ENCODE measurements around the gene P2RX4. TPM values are rescaled to one million over a fixed set of nuclear protein-coding genes. Genes with fewer than 3 reads are reported as not detected.

The P2RX4 gene
- total RNA-seq, 2 donors from 2014 or later: 63.2 to 103 TPM

DNA sequence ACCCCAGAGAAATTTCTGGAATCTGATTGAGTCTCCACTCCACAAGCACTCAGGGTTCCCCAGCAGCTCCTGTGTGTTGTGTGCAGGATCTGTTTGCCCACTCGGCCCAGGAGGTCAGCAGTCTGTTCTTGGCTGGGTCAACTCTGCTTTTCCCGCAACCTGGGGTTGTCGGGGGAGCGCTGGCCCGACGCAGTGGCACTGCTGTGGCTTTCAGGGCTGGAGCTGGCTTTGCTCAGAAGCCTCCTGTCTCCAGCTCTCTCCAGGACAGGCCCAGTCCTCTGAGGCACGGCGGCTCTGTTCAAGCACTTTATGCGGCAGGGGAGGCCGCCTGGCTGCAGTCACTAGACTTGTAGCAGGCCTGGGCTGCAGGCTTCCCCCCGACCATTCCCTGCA, 23.7 kb downstream of the P2RX4 start:
- Histone ChIP-seq H3K9me3 (no peaks in the 10 kb centered on the region), H3K27me3 (replicated peaks; ENCODE audit: insufficient read depth) (no peaks in the 10 kb centered on the region), H3K4me1 (replicated peaks) (peaks cover 7% of the 10 kb centered on the region), H3K36me3 (peaks cover 0 to 4% of the 10 kb centered on the region in 2 donors), H3K27ac (no peak overlapping the region), H3K4me3 (no peak overlapping the region)
- WGBS: 88% methylated on average over 10 of the region's 11 CpGs
- DNase-seq (ENCODE audit: low spot score): no peak
- intact Hi-C loops (cut with DNase I): no loop called here
- TF ChIP-seq, protein P1, sequence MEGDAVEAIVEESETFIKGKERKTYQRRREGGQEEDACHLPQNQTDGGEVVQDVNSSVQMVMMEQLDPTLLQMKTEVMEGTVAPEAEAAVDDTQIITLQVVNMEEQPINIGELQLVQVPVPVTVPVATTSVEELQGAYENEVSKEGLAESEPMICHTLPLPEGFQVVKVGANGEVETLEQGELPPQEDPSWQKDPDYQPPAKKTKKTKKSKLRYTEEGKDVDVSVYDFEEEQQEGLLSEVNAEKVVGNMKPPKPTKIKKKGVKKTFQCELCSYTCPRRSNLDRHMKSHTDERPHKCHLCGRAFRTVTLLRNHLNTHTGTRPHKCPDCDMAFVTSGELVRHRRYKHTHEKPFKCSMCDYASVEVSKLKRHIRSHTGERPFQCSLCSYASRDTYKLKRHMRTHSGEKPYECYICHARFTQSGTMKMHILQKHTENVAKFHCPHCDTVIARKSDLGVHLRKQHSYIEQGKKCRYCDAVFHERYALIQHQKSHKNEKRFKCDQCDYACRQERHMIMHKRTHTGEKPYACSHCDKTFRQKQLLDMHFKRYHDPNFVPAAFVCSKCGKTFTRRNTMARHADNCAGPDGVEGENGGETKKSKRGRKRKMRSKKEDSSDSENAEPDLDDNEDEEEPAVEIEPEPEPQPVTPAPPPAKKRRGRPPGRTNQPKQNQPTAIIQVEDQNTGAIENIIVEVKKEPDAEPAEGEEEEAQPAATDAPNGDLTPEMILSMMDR (IDR thresholded peaks at IDR 0.05): no peak
- TF ChIP-seq POLR2A (IDR thresholded peaks at IDR 0.05) (no peak), POLR2AphosphoS5 (IDR thresholded peaks at IDR 0.05) (no peak)

GRCh38 chr12:121236776-121237175, 26.8 kb downstream of the P2RX4 start:
- no peak for DNase-seq (ENCODE audit: low spot score)
- Histone ChIP-seq H3K4me1 (replicated peaks) (peaks cover 7% of the 10 kb centered on the region), H3K4me3 (no peak overlapping the region), H3K27me3 (replicated peaks; ENCODE audit: insufficient read depth) (no peaks in the 10 kb centered on the region), H3K27ac (no peak overlapping the region), H3K9me3 (no peaks in the 10 kb centered on the region), H3K36me3 (peaks cover 0 to 4% of the 10 kb centered on the region in 2 donors)
- intact Hi-C loops (cut with DNase I): no loop called here
- 86% methylated on average over 9 of the region's 9 CpGs for WGBS
- TF ChIP-seq POLR2A (IDR thresholded peaks at IDR 0.05) (no peak), POLR2AphosphoS5 (IDR thresholded peaks at IDR 0.05) (no peak)
- TF ChIP-seq, protein P1 (IDR thresholded peaks at IDR 0.05): no peak

GRCh38 chr12:121237415-121237814, 27.5 kb downstream of the P2RX4 start:
- DNase-seq (ENCODE audit: low spot score): no peak
- peaks cover 0 to 4% of the 10 kb centered on the region in 2 donors for H3K36me3 ChIP-seq
- H3K4me1 ChIP-seq (replicated peaks): peaks cover 7% of the 10 kb centered on the region
- H3K27me3 ChIP-seq (replicated peaks; ENCODE audit: insufficient read depth): no peaks in the 10 kb centered on the region
- no peak overlapping the region for H3K27ac ChIP-seq
- no peak overlapping the region for H3K4me3 ChIP-seq
- 82% methylated on average over 8 of the region's 8 CpGs for WGBS
- no peaks in the 10 kb centered on the region for H3K9me3 ChIP-seq
- TF ChIP-seq, protein P1 (IDR thresholded peaks at IDR 0.05): no peak
- TF ChIP-seq POLR2A (IDR thresholded peaks at IDR 0.05) (no peak), POLR2AphosphoS5 (IDR thresholded peaks at IDR 0.05) (no peak)
- intact Hi-C loops (cut with DNase I): no loop called here

GRCh38 chr12:121238086-121238485, 28.2 kb downstream of the P2RX4 start:
- H3K27me3 ChIP-seq (replicated peaks; ENCODE audit: insufficient read depth): no peaks in the 10 kb centered on the region
- no peaks in the 10 kb centered on the region for H3K9me3 ChIP-seq
- H3K4me3 ChIP-seq: no peak overlapping the region
- H3K36me3 ChIP-seq: peaks cover 0 to 2% of the 10 kb centered on the region in 2 donors
- TF ChIP-seq POLR2A (IDR thresholded peaks at IDR 0.05) (no peak), POLR2AphosphoS5 (IDR thresholded peaks at IDR 0.05) (no peak)
- TF ChIP-seq, protein P1 (IDR thresholded peaks at IDR 0.05): no peak
- 73% methylated on average over 4 of the region's 4 CpGs for WGBS
- H3K27ac ChIP-seq: no peak overlapping the region
- DNase-seq (ENCODE audit: low spot score): no peak
- intact Hi-C loops (cut with DNase I): no loop called here
- H3K4me1 ChIP-seq (replicated peaks): peaks cover 7% of the 10 kb centered on the region

DNA sequence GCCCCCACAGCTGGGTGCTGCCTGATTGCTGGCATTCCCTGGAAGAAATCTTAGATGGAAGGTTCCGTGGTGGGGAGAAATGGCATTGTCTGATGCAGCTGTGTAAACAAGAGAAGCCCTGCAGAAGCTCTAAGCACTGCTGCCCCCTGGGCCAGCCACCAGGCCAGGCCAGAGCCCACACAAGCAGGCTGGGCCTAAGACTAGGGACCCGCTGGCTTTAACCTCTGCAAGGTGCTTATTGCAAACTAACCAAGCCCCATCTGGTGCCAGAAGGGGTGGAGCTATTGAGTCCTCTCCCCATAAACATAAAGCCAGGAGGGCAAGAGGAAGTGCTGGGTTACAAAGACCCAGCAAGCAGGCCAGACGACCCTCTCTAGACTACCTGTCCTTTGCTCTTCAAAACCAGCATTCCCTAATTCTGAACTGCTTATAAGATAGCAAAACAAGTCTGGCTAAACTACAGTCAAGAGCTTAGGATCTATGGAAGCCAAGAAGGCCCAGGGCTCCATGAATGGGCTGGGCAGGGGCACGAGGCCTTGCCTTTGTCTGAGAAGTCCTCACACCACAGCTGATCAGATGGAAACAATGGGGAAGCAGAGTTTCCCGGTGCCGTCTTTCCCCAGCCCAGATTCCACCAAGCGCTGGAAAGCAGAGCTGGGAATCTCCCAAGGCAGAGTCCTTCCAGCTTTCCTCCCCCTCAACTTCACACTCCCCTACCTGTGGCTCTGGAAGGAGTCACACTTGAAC, 28.8 kb downstream of the P2RX4 start:
- H3K36me3 ChIP-seq: no peaks in the 10 kb centered on the region
- 33% methylated on average over 7 of the region's 7 CpGs for WGBS
- H3K9me3 ChIP-seq: no peaks in the 10 kb centered on the region
- H3K27ac ChIP-seq: peak overlapping the region; percentile 4 to 41
- H3K4me1 ChIP-seq (replicated peaks): peaks cover 7% of the 10 kb centered on the region
- TF ChIP-seq POLR2AphosphoS5 (IDR thresholded peaks at IDR 0.05): no peak
- no peak for TF ChIP-seq POLR2A (IDR thresholded peaks at IDR 0.05)
- TF ChIP-seq, protein P1 (IDR thresholded peaks at IDR 0.05): no peak
- intact Hi-C loops (cut with DNase I): no loop called here
- DNase-seq (ENCODE audit: low spot score): no peak
- no peak overlapping the region for H3K4me3 ChIP-seq
- no peaks in the 10 kb centered on the region for H3K27me3 ChIP-seq (replicated peaks; ENCODE audit: insufficient read depth)
